ENCODE data around the gene ECT2L. TPM values are rescaled to one million over a fixed set of nuclear protein-coding genes. Genes with fewer than 3 reads are reported as not detected.

The ECT2L gene
- total and polyA plus RNA-seq, 4 donors: 2.1 to 15.3 (median 8.7) TPM

- no peak for ATAC-seq (ENCODE audit: insufficient read depth, low FRiP score)
- TF ChIP-seq CTCF (IDR thresholded peaks at IDR 0.05; ENCODE audit: control extremely low read depth, extremely low read depth): no peak
- H3K27ac ChIP-seq (ENCODE audit: low read depth in 1 of 2, low read length in 1 of 2): no peak overlapping the region
- DNase-seq: peak in 2 of 3 donors; percentile 59 to 68
- no peak overlapping the region for H3K4me3 ChIP-seq
- no peak overlapping the region for H3K9ac ChIP-seq (ENCODE audit: insufficient read depth in 1 of 2, low read length in 2 of 2)
- H3K4me1 ChIP-seq (ENCODE audit: control insufficient read depth in 5 of 5, insufficient read depth in 5 of 5, low read length in 5 of 5): peaks cover 0 to 13% (median 3%) of the 10 kb centered on the region in 5 donors
- H3K36me3 ChIP-seq (ENCODE audit: control insufficient read depth in 4 of 4, insufficient read depth in 4 of 4, low read length in 4 of 4): peaks cover 0 to 6% (median 2%) of the 10 kb centered on the region in 4 donors
- H3K27me3 ChIP-seq (ENCODE audit: control insufficient read depth in 3 of 3, insufficient read depth in 3 of 3, low read length in 2 of 3): no peaks in the 10 kb centered on the region
- no peaks in the 10 kb centered on the region for H3K9me3 ChIP-seq (ENCODE audit: control insufficient read depth in 4 of 4, insufficient read depth in 3 of 4, low read length in 3 of 4)
- WGBS, 2 donors: 83 to 86% methylated on average over 1 of the region's 1 CpG
These were observed 152.8 kb downstream of the ECT2L start for GRCh38 chr6:138948546-138949179.

- TF ChIP-seq CTCF (IDR thresholded peaks at IDR 0.05; ENCODE audit: control extremely low read depth, extremely low read depth): no peak
- H3K4me1 ChIP-seq (ENCODE audit: control insufficient read depth in 5 of 5, insufficient read depth in 5 of 5, low read length in 5 of 5): peaks cover 0 to 24% (median 5%) of the 10 kb centered on the region in 5 donors
- ATAC-seq (ENCODE audit: insufficient read depth, low FRiP score) (no peak), DNase-seq (no peak)
- WGBS, 2 donors: 13 to 76% methylated on average over 1 of the region's 1 CpG
- H3K4me3 ChIP-seq: no peak overlapping the region
- no peak overlapping the region for H3K9ac ChIP-seq (ENCODE audit: insufficient read depth in 1 of 2, low read length in 2 of 2)
- no peak overlapping the region for H3K27ac ChIP-seq (ENCODE audit: low read depth in 1 of 2, low read length in 1 of 2)
- no peaks in the 10 kb centered on the region for H3K27me3 ChIP-seq (ENCODE audit: control insufficient read depth in 3 of 3, insufficient read depth in 3 of 3, low read length in 2 of 3)
- H3K9me3 ChIP-seq (ENCODE audit: control insufficient read depth in 4 of 4, insufficient read depth in 3 of 4, low read length in 3 of 4): no peaks in the 10 kb centered on the region
- no peaks in the 10 kb centered on the region for H3K36me3 ChIP-seq (ENCODE audit: control insufficient read depth in 4 of 4, insufficient read depth in 4 of 4, low read length in 4 of 4)
These were observed 157.6 kb downstream of the ECT2L start for GRCh38 chr6:138953451-138953850.

Other genes starting within 250 kb of the ECT2L start
- 10 to 100 TPM; 15.1 to 30.8 TPM for gene CCDC28A, start 22.3 kb upstream of the ECT2L start, total RNA-seq
- gene CCDC28A, start 22.3 kb upstream of the ECT2L start, polyA plus RNA-seq: 10 to 100 TPM; 21.4 to 27.6 TPM
- gene REPS1, start 192.2 kb downstream of the ECT2L start, total RNA-seq: 10 to 100 TPM; 34.9 to 68.2 TPM
- 10 to 100 TPM; 13.5 to 16.8 TPM for gene REPS1, start 192.2 kb downstream of the ECT2L start, polyA plus RNA-seq
- gene ABRACL, start 232.7 kb downstream of the ECT2L start, total RNA-seq: 10 to 100 TPM; 19.8 to 33.4 TPM
- 10 to 100 TPM; 47.6 to 91.9 TPM for gene ABRACL, start 232.7 kb downstream of the ECT2L start, polyA plus RNA-seq